Activated CD4-positive, alpha-beta T cell treated with anti-CD3 and anti-CD28 coated beads for 1 hour (primary cell): ENCODE results near the gene DMD.
"Not testable (repeated sequence)": the region's sequence is repeated elsewhere in the genome, so short reads cannot be mapped to it uniquely, and the experiment has no call there.

Source experiments
- DNase-seq: peaks from one replicate; pipeline ENCODE4 v3.0.0-alpha.2; 2020

The DMD gene

GRCh38 chrX:31661280-31661810 lies 1550.0 kb downstream of the DMD start:
- DNase-seq = no peak

GRCh38 chrX:31658360-31658759 lies 1553.0 kb downstream of the DMD start:
- no peak for DNase-seq

GRCh38 chrX:31656013-31656412 lies 1555.3 kb downstream of the DMD start:
- DNase-seq = no peak

GRCh38 chrX:31653422-31653821 lies 1557.9 kb downstream of the DMD start:
- DNase-seq = no peak

- DNase-seq = no peak
These were observed 1558.7 kb downstream of the DMD start for GRCh38 chrX:31652650-31653049.

GRCh38 chrX:31649201-31649600 lies 1562.1 kb downstream of the DMD start:
- DNase-seq = no peak

GRCh38 chrX:31633349-31633748 lies 1578.0 kb downstream of the DMD start:
- DNase-seq = no peak

- no peak for DNase-seq
These were observed 1582.2 kb downstream of the DMD start for GRCh38 chrX:31629195-31629594.

- no peak for DNase-seq
These were observed 1602.2 kb downstream of the DMD start for GRCh38 chrX:31609130-31609529.

GRCh38 chrX:31608638-31609037 lies 1602.7 kb downstream of the DMD start:
- DNase-seq = no peak

GRCh38 chrX:31606771-31607170 lies 1604.6 kb downstream of the DMD start:
- DNase-seq = no peak

GRCh38 chrX:31604629-31605221 lies 1606.6 kb downstream of the DMD start:
- no peak for DNase-seq

- no peak for DNase-seq
These were observed 1607.8 kb downstream of the DMD start for GRCh38 chrX:31603411-31604120.

- no peak for DNase-seq
These were observed 1610.5 kb downstream of the DMD start for GRCh38 chrX:31600823-31601222.

- DNase-seq = no peak
These were observed 1618.0 kb downstream of the DMD start for GRCh38 chrX:31593353-31593752.

- DNase-seq = no peak
These were observed 1620.0 kb downstream of the DMD start for GRCh38 chrX:31591355-31591754.

- no peak for DNase-seq
These were observed 1620.7 kb downstream of the DMD start for GRCh38 chrX:31590581-31591114.

- no peak for DNase-seq
These were observed 1621.8 kb downstream of the DMD start for GRCh38 chrX:31589503-31589902.

- no peak for DNase-seq
These were observed 1623.0 kb downstream of the DMD start for GRCh38 chrX:31588355-31588754.

GRCh38 chrX:31583892-31584291 lies 1627.5 kb downstream of the DMD start:
- DNase-seq = not testable (repeated sequence)

- no peak for DNase-seq
These were observed 1630.6 kb downstream of the DMD start for GRCh38 chrX:31580726-31581125.

- DNase-seq = no peak
These were observed 1631.1 kb downstream of the DMD start for GRCh38 chrX:31580227-31580626.

- no peak for DNase-seq
These were observed 1639.0 kb downstream of the DMD start for GRCh38 chrX:31572360-31572759.

GRCh38 chrX:31570658-31571057 lies 1640.7 kb downstream of the DMD start:
- no peak for DNase-seq
